ENCODE data around the gene SUPT3H. TPM values are rescaled to one million over a fixed set of nuclear protein-coding genes. Genes with fewer than 3 reads are reported as not detected.

The SUPT3H gene
- total RNA-seq, 1 experiment from 2014 or later: 3.6 TPM

- Histone ChIP-seq H3K27ac (ENCODE audit: low read length) (no peak overlapping the region), H2AFZ (ENCODE audit: low read length) (no peak overlapping the region), H3K4me3 (ENCODE audit: low read length) (no peak overlapping the region), H3K9me2 (replicated peaks; ENCODE audit: low read length) (no peaks in the 10 kb centered on the region), H4K20me1 (ENCODE audit: low read length) (no peaks in the 10 kb centered on the region), H3K27me3 (ENCODE audit: low read length) (no peaks in the 10 kb centered on the region), H3K9me3 (ENCODE audit: low read length) (no peaks in the 10 kb centered on the region), H3F3A (ENCODE audit: low read length, unreplicated experiment) (no peaks in the 10 kb centered on the region), H3K36me3 (ENCODE audit: low read depth, low read length) (no peaks in the 10 kb centered on the region), H3K4me1 (ENCODE audit: insufficient read depth, low read length) (peaks cover 10% of the 10 kb centered on the region), H3K79me2 (ENCODE audit: low read length) (no peaks in the 10 kb centered on the region), H3K4me2 (ENCODE audit: low read length) (no peak overlapping the region), H3K9ac (ENCODE audit: low read length) (no peak overlapping the region)
- ChIA-PET CTCF (no interaction called here), POLR2A (ENCODE audit: unreplicated experiment) (no interaction called here)
- DNase-seq: no peak
- intact Hi-C loops (cut with micrococcal nuclease): no loop called here
- BruUV-seq (replicated peaks): no TSS peak
- TF ChIP-seq CTCF (conservative IDR thresholded peaks at IDR 0.05; ENCODE audit: low read depth, low read length) (no peak), EZH2phosphoT487 (IDR thresholded peaks at IDR 0.05; ENCODE audit: borderline replicate concordance, low read length) (no peak), EZH2 (IDR thresholded peaks at IDR 0.05; ENCODE audit: low read length, unreplicated experiment) (no peak)
- no peak for ATAC-seq
Observed at GRCh38 chr6:44965708-44966107, 412.0 kb downstream of the SUPT3H start.

- no TSS peak for BruUV-seq (replicated peaks)
- no peak for TF ChIP-seq EZH2phosphoT487 (IDR thresholded peaks at IDR 0.05; ENCODE audit: borderline replicate concordance, low read length)
- TF ChIP-seq CTCF (conservative IDR thresholded peaks at IDR 0.05; ENCODE audit: low read depth, low read length): no peak
- TF ChIP-seq EZH2 (IDR thresholded peaks at IDR 0.05; ENCODE audit: low read length, unreplicated experiment): no peak
- Histone ChIP-seq H3K9me2 (replicated peaks; ENCODE audit: low read length) (no peaks in the 10 kb centered on the region), H3K36me3 (ENCODE audit: low read depth, low read length) (no peaks in the 10 kb centered on the region), H3F3A (ENCODE audit: low read length, unreplicated experiment) (no peaks in the 10 kb centered on the region), H3K4me1 (ENCODE audit: insufficient read depth, low read length) (peaks cover 8% of the 10 kb centered on the region), H3K4me2 (ENCODE audit: low read length) (no peak overlapping the region), H3K27ac (ENCODE audit: low read length) (peak overlapping the region; percentile 21; the same call in 1 of the 2 replicates), H3K9me3 (ENCODE audit: low read length) (no peaks in the 10 kb centered on the region), H4K20me1 (ENCODE audit: low read length) (no peaks in the 10 kb centered on the region), H3K4me3 (ENCODE audit: low read length) (no peak overlapping the region), H3K9ac (ENCODE audit: low read length) (no peak overlapping the region), H3K27me3 (ENCODE audit: low read length) (no peaks in the 10 kb centered on the region), H2AFZ (ENCODE audit: low read length) (0 out of 2 replicates have a peak overlapping the region, but pooled peaks have one; percentile 5), H3K79me2 (ENCODE audit: low read length) (no peaks in the 10 kb centered on the region)
- DNase-seq (peak; percentile 40), ATAC-seq (peak; percentile 63)
- CTCF ChIA-PET: interaction anchor here (0.6 kb wide), 1 partner anchor 129 kb away, joined by 4 read pairs; no protein-coding TSS in a partner anchor
- intact Hi-C loops (cut with micrococcal nuclease): no loop called here
- POLR2A ChIA-PET (ENCODE audit: unreplicated experiment): no interaction called here
Observed at GRCh38 chr6:44960898-44961297, 416.8 kb downstream of the SUPT3H start.

GRCh38 chr6:44959651-44960050 lies 418.1 kb downstream of the SUPT3H start:
- intact Hi-C loops (cut with micrococcal nuclease): no loop called here
- Histone ChIP-seq H3K9me3 (ENCODE audit: low read length) (no peaks in the 10 kb centered on the region), H3K79me2 (ENCODE audit: low read length) (no peaks in the 10 kb centered on the region), H3K4me1 (ENCODE audit: insufficient read depth, low read length) (peaks cover 8% of the 10 kb centered on the region), H3K27ac (ENCODE audit: low read length) (no peak overlapping the region), H4K20me1 (ENCODE audit: low read length) (no peaks in the 10 kb centered on the region), H3K9me2 (replicated peaks; ENCODE audit: low read length) (no peaks in the 10 kb centered on the region), H3K4me3 (ENCODE audit: low read length) (no peak overlapping the region), H3K27me3 (ENCODE audit: low read length) (no peaks in the 10 kb centered on the region), H3K4me2 (ENCODE audit: low read length) (no peak overlapping the region), H3K36me3 (ENCODE audit: low read depth, low read length) (no peaks in the 10 kb centered on the region), H2AFZ (ENCODE audit: low read length) (no peak overlapping the region), H3K9ac (ENCODE audit: low read length) (no peak overlapping the region), H3F3A (ENCODE audit: low read length, unreplicated experiment) (no peaks in the 10 kb centered on the region)
- TF ChIP-seq EZH2phosphoT487 (IDR thresholded peaks at IDR 0.05; ENCODE audit: borderline replicate concordance, low read length) (no peak), EZH2 (IDR thresholded peaks at IDR 0.05; ENCODE audit: low read length, unreplicated experiment) (no peak), CTCF (conservative IDR thresholded peaks at IDR 0.05; ENCODE audit: low read depth, low read length) (no peak)
- DNase-seq: no peak
- POLR2A ChIA-PET (ENCODE audit: unreplicated experiment): no interaction called here
- CTCF ChIA-PET: no interaction called here
- no peak for ATAC-seq
- BruUV-seq (replicated peaks): no TSS peak

All from PC-3 (cell line).